K562 (cell line): ENCODE data around the gene COASY. TPM values are rescaled to one million over a fixed set of nuclear protein-coding genes. Genes with fewer than 3 reads are reported as not detected.

ENCODE experiments used
- CEBPZ ChIP-seq: fragments of 150-350 bp; IDR thresholded peaks from 2 replicates; pipeline ENCODE4 v1.6.1; 2014; ENCODE audit warnings: low read depth, mild to moderate bottlenecking, low read length, borderline replicate concordance
- ELF1 ChIP-seq: fragments of 200-800 bp; sonication (Bioruptor generic); IDR thresholded peaks from 2 replicates; pipeline ENCODE4 v1.6.1; 2016; ENCODE audit warnings: missing genetic modification characterization, missing compliant biosample characterization
- ESRRB ChIP-seq: fragments of 250-450 bp; sonication (Bioruptor Pico); IDR thresholded peaks from 2 replicates; pipeline ENCODE4 v1.5.0; 2020; ENCODE audit warnings: mild to moderate bottlenecking, moderate library complexity, borderline replicate concordance
- GABPA ChIP-seq: fragments of 200-800 bp; sonication (Bioruptor generic); conservative IDR thresholded peaks from 2 replicates; pipeline ENCODE4 v1.6.1; 2016; ENCODE audit warnings: low read depth, missing genetic modification characterization, missing compliant biosample characterization
- L3MBTL2 ChIP-seq: fragments of 450-650 bp; IDR thresholded peaks from 2 replicates; pipeline ENCODE4 v1.6.1; 2016; ENCODE audit warnings: mild to moderate bottlenecking, moderate library complexity
- MEF2A ChIP-seq: IDR thresholded peaks from 2 replicates; pipeline ENCODE4 v1.6.1; 2011; ENCODE audit warnings: low read depth, mild to moderate bottlenecking, low read length, moderate library complexity; ENCODE audit not compliant: control insufficient read depth
- MTA1 ChIP-seq: fragments of 450-650 bp; IDR thresholded peaks from 2 replicates; pipeline ENCODE4 v1.6.1; 2017; ENCODE audit warnings: borderline replicate concordance
- PRMT5 ChIP-seq: sonication (generic); formaldehyde crosslinking; IDR thresholded peaks from 2 replicates; pipeline ENCODE4 v1.5.0; 2020; ENCODE audit warnings: missing genetic modification reagents
- SMAD4 ChIP-seq: fragments of 250-450 bp; sonication (Bioruptor Pico); conservative IDR thresholded peaks from 2 replicates; pipeline ENCODE4 v1.8.0; 2021; ENCODE audit warnings: inconsistent platforms, mild to moderate bottlenecking, moderate library complexity
- TEAD1 ChIP-seq, 2 experiments: fragments of 450-650 bp in 1 of 2; sonication (generic) in 1 of 2; formaldehyde crosslinking; IDR thresholded peaks; 2 replicates each; pipeline versions ENCODE4 v1.4.0 to v1.8.0; 2020 to 2022; ENCODE audit warnings: mild to moderate bottlenecking in 2 of 2, missing genetic modification reagents in 1 of 2
- ZNF395 ChIP-seq: fragments of 200-800 bp; sonication (Bioruptor generic); IDR thresholded peaks from 2 replicates; pipeline ENCODE4 v1.6.1; 2017; ENCODE audit warnings: missing genetic modification characterization, missing compliant biosample characterization
- ZNF583 ChIP-seq: fragments of 250-450 bp; sonication (Bioruptor Pico); IDR thresholded peaks from 2 replicates; pipeline ENCODE4 v1.4.0; 2020
- polyA plus RNA-seq, 8 experiments: library from polyadenylated mRNA; depleted of rRNA in 4 of 8; stranded (reverse) in 5 of 8; unstranded in 3 of 8; fragments of >200 nt; fragmentation: Nextera tagmentation in 2 of 8; fragmentation: Illumina TruSeq in 1 of 8; extraction: Ambion mirVana in 2 of 8; extraction: Trizol in 1 of 8; gene quantifications; 2 replicates each; pipeline versions ENCODE4 v1.2.1 to v1.2.3, GENCODE V29; 2011 to 2014; ENCODE audit warnings: inconsistent platforms in 1 of 8, missing spikeins in 1 of 8
- total RNA-seq, 7 experiments: library from RNA; depleted of rRNA in 6 of 7; stranded (reverse); fragments of >200 nt in 6 of 7; fragmentation: Illumina TruSeq in 2 of 7; extraction: Trizol in 2 of 7; gene quantifications; 2 replicates each; pipeline versions ENCODE4 v1.2.1 to v1.2.3, GENCODE V29; 2011 to 2021; ENCODE audit warnings: low replicate concordance in 1 of 7
- TF ChIP-seq, protein P1 (sequence below): fragments of 450-650 bp; IDR thresholded peaks from 2 replicates; pipeline ENCODE4 v1.6.1; 2016; ENCODE audit warnings: low read depth, mild to moderate bottlenecking, moderate library complexity
- TF ChIP-seq, protein P2 (sequence below), 2 experiments: fragments of 150-350 bp in 1 of 2; IDR thresholded peaks; 2 replicates each; pipeline ENCODE4 v1.6.1; 2012 to 2016; ENCODE audit warnings: low read depth in 2 of 2, low read length in 2 of 2, mild to moderate bottlenecking in 1 of 2, moderate library complexity in 1 of 2
- TF ChIP-seq, protein P3 (sequence below): sonication (generic); formaldehyde crosslinking; IDR thresholded peaks from 2 replicates; pipeline ENCODE4 v1.8.0; 2022; ENCODE audit warnings: mild to moderate bottlenecking, low read depth, missing genetic modification reagents

COASY gene
- total and polyA plus RNA-seq, 9 of the 15 experiments (the other 6 are each of a cell fraction or from before 2014, with no cell fraction given), result 25.4 to 175 (median 62.3) TPM

DNA sequence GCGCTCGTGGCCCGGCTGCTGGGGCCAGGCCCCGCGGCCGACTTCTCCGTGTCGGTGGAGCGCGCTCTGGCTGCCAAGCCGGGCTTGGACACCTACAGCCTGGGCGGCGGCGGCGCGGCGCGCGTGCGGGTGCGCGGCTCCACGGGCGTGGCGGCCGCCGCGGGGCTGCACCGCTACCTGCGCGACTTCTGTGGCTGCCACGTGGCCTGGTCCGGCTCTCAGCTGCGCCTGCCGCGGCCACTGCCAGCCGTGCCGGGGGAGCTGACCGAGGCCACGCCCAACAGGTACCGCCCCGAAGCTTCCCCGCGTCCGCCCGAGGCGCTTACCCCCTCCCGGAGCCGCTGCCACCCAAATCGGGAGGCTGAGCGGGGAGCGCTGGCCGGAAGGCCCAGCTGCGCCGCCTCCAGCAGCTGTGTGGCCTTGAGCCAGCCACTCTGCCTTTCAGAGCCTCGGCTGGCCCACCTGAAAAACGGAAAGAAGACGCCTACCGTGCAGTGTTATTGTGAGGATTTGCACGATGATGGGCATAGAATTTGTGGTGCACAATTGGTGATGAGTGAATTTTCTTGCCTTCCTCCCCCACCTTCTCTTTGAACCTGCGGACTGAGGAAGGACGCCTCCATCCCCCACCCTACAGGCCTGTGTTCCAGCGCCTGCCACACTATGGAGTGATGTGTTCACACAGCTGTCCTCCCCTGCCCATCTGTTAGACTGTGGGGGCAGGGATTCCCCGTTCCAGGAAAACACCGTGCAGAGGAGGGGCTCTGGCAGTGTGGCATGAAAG is 25.4 kb upstream of the COASY start (continued):
- TF ChIP-seq ZNF583 (no peak), MTA1 (no peak), SMAD4 (peak; percentile 64; the same call in 1 of the 2 replicates), MEF2A (no peak), L3MBTL2 (no peak; the same call in 1 of the 2 replicates), PRMT5 (no peak), ELF1 (tag) (no peak), TEAD1 (CRISPR knock-in tag; IDR thresholded peaks at IDR 0.05) (0 out of 4 replicates have a peak, but pooled peaks of 1 of the 2 experiments have one; percentile 23), ZNF395 (no peak), ESRRB (CRISPR knock-in tag) (no peak), CEBPZ (no peak), GABPA (tag) (peak; percentile 75)
- TF ChIP-seq, protein P1, sequence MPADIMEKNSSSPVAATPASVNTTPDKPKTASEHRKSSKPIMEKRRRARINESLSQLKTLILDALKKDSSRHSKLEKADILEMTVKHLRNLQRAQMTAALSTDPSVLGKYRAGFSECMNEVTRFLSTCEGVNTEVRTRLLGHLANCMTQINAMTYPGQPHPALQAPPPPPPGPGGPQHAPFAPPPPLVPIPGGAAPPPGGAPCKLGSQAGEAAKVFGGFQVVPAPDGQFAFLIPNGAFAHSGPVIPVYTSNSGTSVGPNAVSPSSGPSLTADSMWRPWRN, result no peak
- TF ChIP-seq, protein P2, sequence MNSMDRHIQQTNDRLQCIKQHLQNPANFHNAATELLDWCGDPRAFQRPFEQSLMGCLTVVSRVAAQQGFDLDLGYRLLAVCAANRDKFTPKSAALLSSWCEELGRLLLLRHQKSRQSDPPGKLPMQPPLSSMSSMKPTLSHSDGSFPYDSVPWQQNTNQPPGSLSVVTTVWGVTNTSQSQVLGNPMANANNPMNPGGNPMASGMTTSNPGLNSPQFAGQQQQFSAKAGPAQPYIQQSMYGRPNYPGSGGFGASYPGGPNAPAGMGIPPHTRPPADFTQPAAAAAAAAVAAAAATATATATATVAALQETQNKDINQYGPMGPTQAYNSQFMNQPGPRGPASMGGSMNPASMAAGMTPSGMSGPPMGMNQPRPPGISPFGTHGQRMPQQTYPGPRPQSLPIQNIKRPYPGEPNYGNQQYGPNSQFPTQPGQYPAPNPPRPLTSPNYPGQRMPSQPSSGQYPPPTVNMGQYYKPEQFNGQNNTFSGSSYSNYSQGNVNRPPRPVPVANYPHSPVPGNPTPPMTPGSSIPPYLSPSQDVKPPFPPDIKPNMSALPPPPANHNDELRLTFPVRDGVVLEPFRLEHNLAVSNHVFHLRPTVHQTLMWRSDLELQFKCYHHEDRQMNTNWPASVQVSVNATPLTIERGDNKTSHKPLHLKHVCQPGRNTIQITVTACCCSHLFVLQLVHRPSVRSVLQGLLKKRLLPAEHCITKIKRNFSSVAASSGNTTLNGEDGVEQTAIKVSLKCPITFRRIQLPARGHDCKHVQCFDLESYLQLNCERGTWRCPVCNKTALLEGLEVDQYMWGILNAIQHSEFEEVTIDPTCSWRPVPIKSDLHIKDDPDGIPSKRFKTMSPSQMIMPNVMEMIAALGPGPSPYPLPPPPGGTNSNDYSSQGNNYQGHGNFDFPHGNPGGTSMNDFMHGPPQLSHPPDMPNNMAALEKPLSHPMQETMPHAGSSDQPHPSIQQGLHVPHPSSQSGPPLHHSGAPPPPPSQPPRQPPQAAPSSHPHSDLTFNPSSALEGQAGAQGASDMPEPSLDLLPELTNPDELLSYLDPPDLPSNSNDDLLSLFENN (IDR thresholded peaks at IDR 0.05; ENCODE audit: low read depth in 2 of 2, low read length in 2 of 2), result no peak
- TF ChIP-seq, protein P3, sequence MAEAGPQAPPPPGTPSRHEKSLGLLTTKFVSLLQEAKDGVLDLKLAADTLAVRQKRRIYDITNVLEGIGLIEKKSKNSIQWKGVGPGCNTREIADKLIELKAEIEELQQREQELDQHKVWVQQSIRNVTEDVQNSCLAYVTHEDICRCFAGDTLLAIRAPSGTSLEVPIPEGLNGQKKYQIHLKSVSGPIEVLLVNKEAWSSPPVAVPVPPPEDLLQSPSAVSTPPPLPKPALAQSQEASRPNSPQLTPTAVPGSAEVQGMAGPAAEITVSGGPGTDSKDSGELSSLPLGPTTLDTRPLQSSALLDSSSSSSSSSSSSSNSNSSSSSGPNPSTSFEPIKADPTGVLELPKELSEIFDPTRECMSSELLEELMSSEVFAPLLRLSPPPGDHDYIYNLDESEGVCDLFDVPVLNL (CRISPR knock-in tag), result no peak
